D721Med (cell line): ENCODE measurements around the gene SMPD3.

ENCODE experiments used
- DNase-seq: peaks from one replicate; pipeline ENCODE4 v3.0.0; 2011; ENCODE audit warnings: low spot score; ENCODE audit not compliant: insufficient read length
- FAIRE-seq: peaks from 2 replicates; lab custom pipeline; 2011; peaks lifted over from hg19 to GRCh38; lab: Jason Lieb, UNC
- TF ChIP-seq, protein P1 (sequence below): IDR thresholded peaks from 2 replicates; pipeline ENCODE4 v1.5.1; 2012; ENCODE audit warnings: mild to moderate bottlenecking, control low read depth; ENCODE audit not compliant: insufficient read depth; ENCODE audit errors: missing control alignments

Gene SMPD3

GRCh38 chr16:68374961-68375660, 73.2 kb downstream of the SMPD3 start:
- FAIRE-seq (no peak), DNase-seq (no peak)
- TF ChIP-seq, protein P1, sequence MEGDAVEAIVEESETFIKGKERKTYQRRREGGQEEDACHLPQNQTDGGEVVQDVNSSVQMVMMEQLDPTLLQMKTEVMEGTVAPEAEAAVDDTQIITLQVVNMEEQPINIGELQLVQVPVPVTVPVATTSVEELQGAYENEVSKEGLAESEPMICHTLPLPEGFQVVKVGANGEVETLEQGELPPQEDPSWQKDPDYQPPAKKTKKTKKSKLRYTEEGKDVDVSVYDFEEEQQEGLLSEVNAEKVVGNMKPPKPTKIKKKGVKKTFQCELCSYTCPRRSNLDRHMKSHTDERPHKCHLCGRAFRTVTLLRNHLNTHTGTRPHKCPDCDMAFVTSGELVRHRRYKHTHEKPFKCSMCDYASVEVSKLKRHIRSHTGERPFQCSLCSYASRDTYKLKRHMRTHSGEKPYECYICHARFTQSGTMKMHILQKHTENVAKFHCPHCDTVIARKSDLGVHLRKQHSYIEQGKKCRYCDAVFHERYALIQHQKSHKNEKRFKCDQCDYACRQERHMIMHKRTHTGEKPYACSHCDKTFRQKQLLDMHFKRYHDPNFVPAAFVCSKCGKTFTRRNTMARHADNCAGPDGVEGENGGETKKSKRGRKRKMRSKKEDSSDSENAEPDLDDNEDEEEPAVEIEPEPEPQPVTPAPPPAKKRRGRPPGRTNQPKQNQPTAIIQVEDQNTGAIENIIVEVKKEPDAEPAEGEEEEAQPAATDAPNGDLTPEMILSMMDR = no peak

DNA sequence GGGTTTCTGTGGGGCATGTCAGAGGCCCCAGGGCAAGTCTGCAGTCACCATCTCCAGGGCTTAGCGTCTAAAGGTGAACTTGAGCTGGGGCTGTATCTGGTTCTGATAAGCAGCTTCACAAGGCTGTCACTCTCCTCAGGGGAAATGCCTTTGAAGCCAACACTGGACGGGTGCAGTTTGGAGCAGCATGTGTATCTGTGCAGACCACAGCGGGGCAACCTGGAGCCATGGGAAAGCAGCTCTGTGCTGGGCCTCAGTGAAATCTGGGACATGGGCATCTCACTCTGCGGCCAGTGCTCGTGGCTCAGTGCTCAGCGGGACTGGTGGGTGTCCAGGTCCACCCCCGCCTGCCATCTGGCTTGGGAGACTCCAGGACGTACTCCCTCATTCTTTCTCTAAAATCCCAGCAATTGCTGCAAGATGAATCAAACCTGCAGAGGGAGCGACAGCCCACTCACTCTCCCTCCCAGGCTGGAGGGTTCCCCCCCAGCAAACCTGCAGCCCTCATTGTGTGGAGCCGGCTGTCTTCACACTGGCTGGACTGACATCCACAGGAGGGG, 74.0 kb downstream of the SMPD3 start:
- FAIRE-seq (no peak), DNase-seq (no peak)
- TF ChIP-seq, protein P1 = no peak

- no peak for FAIRE-seq
- TF ChIP-seq, protein P1 = no peak
- no peak for DNase-seq
Measured at GRCh38 chr16:68373528-68374245, 74.6 kb downstream of the SMPD3 start.

DNA sequence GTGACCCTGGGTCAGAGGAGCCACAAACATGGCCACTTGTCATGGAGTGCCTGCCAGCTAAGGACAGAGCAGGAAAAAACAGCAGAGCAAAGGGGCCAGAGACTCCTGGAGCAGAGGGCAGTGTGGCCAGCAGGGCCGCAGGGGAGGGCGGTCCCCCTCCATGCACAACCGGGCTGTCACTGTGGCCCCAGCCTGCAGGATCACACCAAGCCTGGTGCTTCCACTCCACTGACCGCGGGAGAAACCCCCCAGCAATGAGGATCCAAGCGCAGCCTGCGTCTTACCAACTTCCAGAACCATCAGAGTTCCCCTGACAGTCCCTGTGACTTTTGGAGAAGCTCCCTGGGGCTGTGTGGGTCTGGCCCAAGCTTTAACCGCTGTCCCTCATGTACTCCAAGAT, 75.5 kb downstream of the SMPD3 start:
- FAIRE-seq (no peak), DNase-seq (no peak)
- TF ChIP-seq, protein P1 = no peak

- DNase-seq = no peak
- TF ChIP-seq, protein P1 = no peak
- FAIRE-seq = no peak
Measured at GRCh38 chr16:68372381-68372720, 76.0 kb downstream of the SMPD3 start.

DNA sequence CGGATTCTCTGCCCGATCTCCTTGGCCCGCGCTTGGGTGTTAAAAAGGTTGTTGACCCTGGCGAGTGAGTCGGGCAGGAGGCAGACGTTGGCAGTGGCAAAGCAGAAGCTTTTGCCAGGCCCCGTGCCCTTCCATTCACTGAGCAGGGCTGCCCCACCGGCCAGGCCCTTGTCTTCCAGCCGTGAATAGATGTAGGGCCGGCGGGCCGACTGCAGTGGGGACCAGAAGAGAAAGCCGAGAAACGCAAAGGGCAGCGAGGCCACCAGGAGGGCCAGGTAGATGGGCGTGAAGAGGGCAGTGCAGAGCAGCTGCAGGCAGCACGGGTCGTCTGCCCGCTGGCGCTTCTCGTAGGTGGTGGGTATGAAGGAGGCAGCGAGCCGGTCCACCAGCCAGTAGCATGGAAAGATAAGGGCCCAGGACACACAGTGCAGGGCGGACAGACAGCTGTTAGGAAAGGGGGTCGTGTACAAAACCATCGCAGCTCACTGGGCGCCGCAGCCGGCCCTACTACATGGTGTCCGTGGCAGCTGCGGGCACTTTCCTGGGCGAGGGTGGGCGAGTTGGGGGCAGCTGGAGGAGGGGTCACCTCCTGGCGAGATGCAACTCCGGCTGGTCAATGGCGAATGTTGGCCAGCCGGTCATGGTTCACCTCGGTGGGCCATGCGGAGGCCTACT, 76.5 kb downstream of the SMPD3 start:
- FAIRE-seq = no peak
- DNase-seq = no peak
- TF ChIP-seq, protein P1 = no peak
